Renal cortex interstitium (tissue), 11 donors: ENCODE results near the gene RAB27B. TPM values are rescaled to one million over a fixed set of nuclear protein-coding genes. Genes with fewer than 3 reads are reported as not detected.
"Not testable (repeated sequence)": the region's sequence is repeated elsewhere in the genome, so short reads cannot be mapped to it uniquely, and the experiment has no call there.

Source experiments
- DNase-seq, 11 donors: peaks; one replicate each; pipeline ENCODE4 v3.0.0-alpha.2; 2013; ENCODE audit warnings: low read depth in 9 of 11, low spot score in 4 of 11; ENCODE audit errors: extremely low read depth in 1 of 11
- polyA plus RNA-seq, 3 donors: library from polyadenylated mRNA; unstranded; fragments of 120-200 nt; gene quantifications; one replicate each; pipeline ENCODE4 v1.2.1, GENCODE V29; 2013; ENCODE audit not compliant: insufficient read length in 3 of 3

The RAB27B gene
- polyA plus RNA-seq, 3 donors = 3.6 to 3.7 (median 3.6) TPM

DNA sequence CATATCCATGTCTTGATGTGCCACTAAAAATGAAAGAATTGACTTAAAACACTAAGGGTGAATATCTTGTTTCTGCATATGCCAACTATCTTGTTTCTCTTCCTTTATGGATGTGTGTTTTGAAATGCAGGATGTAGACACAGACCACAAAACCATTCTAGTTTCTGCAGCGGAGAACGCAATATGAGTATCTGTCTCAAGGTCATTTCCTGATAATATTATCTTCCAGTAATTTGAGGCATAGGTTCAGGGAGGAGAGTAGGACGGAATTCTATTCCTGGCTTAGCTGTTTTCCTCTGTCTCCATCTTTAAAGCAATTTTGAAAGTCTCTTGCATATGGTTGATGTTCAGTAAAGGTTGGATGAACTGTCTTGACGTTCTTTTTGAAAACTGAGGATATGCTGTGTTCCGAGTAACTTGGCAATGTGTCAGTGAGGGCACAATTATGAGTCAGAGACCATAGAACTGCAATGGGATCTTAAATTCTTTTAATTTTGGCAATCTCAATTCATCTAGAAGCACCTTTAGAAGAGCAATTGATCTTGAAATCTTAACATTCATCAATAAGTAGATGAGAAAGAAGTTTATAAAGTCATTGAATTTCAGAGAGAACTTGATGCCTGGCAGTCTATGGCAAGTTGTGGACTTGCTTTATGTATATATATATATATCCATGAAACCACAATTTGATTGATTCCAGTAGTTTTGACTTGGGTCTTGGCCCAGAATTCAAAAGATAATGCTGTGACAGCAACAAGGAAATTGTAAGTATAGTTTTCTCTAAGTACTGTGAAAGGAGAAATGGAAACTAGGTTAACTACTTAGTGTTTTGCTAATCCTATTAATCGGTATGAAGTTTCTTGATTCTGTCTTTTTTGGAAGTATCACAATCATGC is 24.8 kb downstream of the RAB27B start:
- no peak for DNase-seq

DNA sequence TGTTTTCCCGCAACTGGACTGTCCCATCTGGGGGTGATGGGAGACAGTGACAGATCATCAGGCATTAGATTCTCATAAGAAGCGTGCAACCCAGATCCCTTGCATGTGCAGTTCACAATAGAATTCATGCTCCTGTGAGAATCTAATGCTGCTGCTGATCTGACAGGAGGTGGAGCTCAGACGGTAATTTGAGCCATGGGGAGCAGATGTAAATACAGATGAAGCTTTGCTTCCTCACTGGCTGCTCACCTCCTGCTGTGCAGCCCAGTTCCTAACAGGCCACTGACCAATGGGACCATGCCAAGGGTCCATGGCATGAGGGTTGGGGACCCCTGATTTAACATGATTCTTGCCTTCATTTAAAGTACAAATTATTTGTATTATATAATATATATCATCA is 26.8 kb downstream of the RAB27B start:
- DNase-seq = not testable (repeated sequence)

DNA sequence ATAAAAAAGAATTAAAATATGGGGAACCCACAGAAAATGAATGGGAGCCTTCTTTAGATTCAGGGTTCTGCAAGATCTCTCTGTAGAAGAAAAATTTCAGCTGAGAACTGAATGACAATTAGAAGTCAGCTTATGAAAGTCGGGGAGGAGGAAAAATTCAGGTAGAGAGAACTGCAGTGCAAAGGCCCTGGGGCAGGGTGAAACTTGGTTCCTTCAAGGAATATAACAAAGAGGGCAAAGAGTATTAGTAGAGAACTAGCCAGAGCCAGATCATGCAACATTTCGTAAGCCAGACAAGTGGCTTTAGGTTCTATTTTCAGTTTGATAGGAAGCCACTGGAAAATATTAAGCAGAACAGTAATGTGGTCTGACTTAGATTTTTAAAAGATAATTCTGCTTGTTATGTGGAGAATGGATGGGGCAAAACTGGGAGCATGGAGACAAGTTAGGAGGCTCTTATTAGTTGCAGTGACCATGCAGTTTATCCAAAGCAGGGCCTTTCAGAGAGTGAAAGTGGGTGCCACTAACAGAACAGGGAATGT is 27.9 kb downstream of the RAB27B start:
- DNase-seq = no peak

DNA sequence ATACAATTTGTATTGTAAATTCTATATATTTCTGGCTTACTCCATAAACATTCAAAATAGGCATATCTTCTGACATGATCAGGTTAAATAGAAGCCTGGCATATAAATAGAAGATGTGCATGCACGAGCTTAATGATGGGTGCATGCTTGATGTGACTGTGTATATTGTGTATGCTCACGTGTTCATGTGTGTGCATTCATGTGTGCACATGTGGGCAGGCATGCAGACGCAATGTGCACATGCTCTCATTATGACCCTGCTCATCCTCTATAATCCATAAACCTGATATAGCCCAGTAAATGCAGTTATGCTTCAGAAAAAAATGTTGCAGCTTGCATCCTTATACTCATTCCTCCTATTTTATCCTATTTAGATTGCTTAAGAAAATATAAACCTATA is 29.2 kb downstream of the RAB27B start:
- no peak for DNase-seq

DNA sequence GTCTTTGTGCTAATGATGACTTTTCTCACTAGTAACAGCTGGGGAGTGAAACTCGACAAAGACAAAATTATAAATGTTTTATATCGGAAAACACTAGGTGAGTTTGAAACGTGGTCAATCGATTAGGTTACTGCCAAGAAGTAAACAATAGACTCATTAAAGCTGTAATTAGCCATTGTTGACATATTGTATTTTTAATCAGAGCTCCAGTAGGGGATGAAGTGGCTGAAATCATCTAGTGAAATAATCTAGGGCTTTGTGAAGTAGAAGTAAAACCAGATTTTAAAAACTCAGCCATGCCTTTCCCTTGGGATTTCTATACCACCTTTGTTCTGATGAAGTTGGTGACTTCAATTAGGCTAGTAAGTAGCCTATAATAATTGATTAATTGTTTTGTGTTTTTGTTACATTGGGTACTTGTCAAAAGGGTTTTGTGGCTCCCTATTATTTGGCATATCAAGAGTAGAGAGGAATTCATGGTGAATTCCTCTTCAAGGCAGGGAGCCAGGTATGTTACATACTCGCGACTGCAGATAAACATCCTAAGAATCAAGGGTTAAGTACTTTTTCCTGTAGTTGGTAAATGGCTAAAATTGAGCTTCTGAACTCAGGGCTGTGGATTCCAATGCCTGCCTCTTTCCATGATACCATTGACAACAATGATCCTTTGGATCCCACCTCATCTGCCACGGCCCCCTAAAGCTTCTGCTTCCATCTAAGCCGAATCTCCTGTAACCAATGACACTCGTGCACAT is 31.6 kb downstream of the RAB27B start:
- no peak for DNase-seq

DNA sequence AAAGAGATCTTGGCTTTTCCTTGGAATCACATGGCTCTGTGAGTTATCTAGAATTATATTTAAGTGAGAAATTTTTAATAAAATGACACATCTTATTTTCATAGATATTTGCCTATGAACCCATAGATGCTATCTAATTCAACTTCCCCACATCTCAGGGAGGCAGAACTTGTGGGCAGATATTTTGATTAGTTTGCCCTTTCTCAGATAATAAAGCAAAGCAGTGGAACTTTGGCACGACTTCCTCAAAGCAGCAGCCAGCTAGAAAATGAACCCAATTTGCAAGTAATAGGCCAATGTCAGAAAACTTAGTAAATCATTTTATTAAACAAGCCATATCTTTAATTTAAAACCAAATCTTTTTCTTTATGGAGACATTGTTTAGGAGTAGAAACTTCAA is 32.7 kb downstream of the RAB27B start:
- no peak for DNase-seq

DNA sequence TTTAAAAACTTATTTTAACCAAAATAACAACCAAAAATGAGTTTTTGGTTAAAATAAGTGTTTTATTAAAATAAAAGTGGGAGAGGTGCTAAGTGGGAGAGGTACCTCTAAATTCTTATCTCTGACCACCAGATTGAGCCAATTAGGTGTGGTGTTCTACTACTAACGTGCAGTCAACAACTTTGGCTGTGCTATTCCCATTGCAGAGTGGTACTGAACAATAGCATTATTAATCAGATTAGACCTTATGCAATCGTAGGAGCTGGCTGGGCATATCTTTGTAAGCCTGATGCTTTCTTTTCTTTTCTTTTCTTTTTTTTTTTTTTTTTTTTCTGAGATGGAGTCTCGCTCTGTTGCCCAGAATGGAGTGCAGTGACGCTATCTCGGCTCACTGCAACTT is 38.9 kb downstream of the RAB27B start:
- no peak for DNase-seq

DNA sequence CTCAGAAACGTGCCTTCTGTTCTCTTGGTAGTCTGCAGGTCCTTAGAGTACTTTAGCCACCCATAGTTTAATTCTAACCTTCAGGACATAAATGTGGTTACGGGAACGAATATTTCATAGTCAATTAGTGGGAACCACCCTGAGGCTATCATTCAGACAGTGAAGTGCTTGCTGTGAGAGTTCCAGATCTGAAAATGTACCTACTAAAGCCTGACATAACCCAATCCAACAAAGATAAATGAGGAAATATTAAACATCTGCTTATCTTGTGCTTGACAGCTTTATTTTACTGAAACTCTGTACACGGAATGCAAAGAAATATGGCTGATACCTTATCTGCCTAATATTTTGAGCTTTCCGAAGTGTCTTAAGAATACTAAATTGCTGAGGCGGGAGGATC is 43.0 kb downstream of the RAB27B start:
- DNase-seq = no peak

DNA sequence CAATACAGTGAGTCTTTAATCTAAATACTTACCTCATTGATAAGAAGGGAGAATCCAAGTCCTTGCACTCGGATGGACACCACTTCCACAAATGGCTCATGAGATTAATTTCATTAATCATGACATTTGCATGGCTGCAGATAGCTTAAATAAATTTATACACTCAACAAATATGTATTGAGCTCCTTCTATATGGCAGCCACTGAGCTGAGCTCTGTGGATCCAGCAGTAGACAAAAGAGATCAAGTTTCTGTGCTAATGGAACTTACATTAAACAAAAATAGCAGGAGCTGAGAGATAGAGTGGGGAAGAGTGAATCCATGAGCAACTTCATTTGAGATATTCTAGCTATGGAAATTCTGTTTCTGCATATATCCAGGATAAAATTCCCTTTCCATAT is 44.4 kb downstream of the RAB27B start:
- DNase-seq = no peak

DNA sequence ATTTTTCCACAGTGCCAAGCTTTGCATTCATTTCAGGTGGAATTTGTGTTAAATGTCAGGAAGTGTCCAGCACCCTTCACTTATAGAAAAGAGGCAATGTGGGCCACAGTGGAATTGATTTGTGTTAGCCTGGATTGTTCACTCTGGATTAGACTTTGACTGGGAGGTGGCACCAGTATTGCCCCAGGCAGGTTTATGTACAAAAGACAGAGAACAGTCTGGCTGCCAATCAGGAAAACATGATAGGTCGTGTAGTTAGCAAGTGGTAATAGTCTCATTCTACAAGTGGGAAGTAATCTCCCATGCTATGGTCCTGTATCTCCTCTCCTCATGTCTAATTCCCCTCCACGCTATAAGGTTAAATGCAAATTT is 45.6 kb downstream of the RAB27B start:
- DNase-seq = no peak

DNA sequence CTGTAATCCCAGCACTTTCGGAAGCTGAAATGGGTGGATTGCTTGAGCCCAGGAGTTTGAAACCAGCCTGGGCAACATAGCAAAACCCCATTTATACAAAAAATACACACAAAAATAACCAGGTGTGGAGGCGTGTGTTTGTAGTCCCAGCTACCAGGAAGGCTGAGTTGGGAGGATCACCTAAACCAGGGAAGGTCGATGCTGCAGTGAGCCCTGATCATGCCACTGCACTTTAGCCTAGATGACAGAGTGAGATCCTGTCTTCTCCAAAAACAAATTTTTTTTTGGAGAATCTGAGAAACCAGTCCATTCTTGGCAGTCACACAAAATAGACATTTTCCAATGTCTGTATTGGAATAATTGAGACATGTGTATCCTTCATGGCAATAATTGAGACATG is 46.8 kb downstream of the RAB27B start:
- DNase-seq = no peak

DNA sequence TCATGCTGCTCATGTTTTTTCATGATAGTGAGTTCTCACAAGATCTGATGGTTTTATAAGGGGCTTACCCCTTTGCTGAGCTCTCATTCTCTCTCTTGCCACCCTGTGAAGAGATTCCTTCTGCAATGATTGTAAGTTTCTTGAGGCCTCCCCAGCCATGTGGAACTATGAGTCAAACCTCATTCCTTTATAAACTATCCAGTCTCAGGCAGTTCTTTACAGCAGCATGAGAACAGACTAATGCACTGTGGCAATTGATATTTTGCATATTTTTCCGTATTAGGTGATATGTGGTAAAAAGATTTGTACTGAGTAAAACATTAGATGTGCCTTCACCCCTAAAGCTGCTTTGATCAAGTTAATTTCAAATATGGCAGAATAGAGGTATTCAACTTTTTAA is 48.8 kb downstream of the RAB27B start:
- DNase-seq = no peak

DNA sequence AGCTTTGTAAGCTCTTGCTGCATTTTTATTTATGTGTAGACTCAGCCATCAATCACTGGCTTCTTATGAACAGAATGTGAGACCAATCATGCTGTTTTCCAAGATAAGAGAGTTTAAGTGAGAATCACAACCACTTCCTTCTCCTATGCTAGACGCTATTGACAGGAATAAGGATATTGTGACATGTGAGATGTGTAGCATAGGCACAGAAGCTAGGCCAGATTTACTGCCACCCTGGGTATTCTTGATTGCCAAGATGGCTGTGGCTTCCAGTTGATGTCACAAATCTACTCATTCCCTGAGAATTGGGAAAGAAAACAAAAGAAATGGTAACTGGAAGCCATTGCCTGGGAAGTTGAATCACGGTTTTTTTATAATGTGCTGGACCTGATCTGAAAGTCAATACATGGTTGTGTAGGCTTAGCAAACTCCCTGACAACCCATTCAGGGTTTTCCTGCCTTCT is 49.9 kb downstream of the RAB27B start:
- no peak for DNase-seq

DNA sequence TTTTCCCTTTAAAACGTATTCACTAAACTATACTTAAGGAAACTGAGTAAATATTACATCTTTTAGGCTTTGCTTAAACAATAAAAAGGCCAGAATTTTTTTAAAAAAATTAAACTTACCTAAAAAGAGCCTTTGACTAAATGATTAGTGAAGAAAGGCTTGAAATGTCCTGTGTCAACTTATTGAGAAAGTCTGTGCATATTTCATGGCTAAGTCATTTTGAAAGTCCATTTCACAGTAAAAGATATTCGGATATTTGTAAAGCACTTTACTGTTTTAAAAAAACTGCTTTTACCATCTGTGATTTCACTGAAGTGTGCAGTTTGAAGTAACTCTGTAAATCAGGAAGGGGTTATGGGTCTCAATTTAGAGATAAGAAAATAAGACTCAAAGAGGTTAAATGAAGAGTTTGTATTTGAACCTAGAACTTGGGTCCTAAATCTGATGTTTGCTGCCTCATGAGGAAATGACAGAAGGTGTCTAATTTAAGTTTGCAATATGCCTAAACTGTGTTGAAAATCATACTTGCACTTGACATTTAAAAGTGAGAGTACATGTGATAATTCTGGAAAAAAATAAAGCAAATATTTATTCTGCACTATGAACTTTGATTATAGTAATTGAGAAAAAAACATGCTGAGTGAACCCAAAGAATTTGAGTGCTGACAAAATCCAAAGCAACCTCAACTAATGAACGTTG is 50.5 kb downstream of the RAB27B start:
- DNase-seq = no peak

DNA sequence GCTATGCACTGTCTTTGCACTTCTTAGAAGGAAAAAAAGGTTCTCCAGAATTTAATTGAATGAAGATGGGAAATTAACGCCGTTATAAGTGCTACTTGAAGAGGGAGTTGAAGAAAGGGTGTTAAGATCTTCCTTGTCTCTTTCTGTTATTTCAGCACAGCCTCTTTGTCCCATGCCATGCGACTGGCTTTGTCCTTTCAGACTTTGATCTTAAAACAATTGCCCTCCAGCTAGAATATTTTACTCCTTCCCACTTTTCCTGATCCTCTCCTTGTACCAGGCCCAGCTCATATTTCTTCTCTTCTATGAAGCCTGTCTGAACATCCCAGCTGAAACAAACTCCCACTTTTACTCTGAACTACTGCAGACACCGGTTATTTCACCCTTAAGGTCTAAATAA is 51.4 kb downstream of the RAB27B start:
- DNase-seq = no peak

DNA sequence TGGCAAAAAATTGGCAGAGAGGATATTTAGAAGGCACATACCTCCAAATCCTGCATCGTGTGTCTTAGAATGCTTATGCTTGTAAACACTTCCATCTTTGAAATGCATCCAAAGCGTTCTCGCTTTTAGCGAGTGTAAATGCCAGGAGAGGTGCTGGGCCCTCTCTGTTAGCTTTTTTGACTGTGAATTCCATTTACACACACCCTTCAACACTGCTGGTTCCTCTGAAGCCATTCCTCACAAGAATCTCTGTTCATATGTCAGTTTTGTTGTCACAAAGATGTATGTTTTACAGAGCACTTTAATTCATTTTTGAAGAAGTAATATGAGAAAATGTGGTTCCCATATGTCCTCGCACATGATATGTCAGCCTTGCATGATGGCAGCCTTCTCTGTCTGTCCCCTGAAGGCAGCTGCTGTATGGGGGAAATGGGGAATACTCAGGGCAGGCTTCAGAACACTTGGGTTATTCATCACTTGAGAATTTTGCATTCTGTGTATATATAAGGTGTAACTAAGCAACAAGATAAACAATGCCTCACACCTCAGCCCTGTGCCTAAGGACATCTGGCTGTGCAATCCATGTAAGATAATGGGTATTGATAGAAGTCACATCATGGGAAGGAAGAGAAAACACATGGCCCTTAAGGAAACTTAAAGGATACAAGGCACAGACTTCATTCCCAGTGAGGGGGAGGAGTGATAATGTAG is 52.3 kb downstream of the RAB27B start:
- no peak for DNase-seq

DNA sequence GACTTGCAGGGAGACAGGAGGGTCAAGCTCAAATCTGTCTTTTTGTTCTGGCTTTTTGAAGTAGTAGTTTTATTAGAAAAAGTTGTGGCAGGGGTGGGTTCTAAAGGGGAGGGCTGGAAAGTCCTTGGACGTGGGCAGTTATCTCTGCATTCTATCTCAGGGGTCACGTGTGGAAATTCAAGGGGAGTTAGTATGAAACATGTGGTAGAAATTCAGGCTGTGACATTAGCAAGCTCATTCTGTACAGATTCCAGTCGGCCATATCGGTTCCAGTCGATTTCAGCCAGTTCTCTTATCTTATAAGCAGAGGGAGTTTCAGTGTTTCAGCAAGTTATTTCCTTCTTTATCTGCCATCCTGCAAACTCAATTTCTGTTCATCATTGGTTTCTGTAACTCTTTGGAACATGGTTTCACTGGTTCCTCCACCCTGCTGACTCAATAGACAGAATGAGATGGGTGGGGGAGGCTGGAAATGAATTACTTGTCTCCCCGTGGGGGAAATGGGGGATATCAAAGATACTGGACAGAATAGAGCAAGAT is 53.0 kb downstream of the RAB27B start:
- no peak for DNase-seq

DNA sequence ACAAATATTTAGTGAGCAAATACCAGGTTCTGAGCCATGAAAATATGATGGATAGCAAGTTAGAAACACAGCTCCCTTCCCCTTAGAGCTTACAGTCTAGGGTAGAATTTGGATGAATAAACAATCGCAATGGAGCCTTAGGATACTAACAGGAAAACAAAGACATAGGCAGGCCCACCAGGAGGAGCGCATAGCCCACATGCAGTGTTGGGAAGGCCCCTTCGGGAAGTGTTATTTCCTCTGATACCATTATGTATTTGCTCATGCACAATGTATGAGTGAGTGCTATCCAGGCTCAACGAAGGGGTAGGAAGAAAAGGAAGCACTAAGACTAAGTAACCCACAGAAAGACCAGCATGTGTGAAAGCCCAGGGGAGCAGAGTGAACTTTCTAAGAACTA is 54.0 kb downstream of the RAB27B start:
- no peak for DNase-seq
